Measurements from ENCODE around the gene C1orf50. TPM values are rescaled to one million over a fixed set of nuclear protein-coding genes. Genes with fewer than 3 reads are reported as not detected.
"Not testable (repeated sequence)": the region's sequence is repeated elsewhere in the genome, so short reads cannot be mapped to it uniquely, and the experiment has no call there.

Gene C1orf50
- total RNA-seq, 1 experiment from 2014 or later: 5.1 TPM

DNA sequence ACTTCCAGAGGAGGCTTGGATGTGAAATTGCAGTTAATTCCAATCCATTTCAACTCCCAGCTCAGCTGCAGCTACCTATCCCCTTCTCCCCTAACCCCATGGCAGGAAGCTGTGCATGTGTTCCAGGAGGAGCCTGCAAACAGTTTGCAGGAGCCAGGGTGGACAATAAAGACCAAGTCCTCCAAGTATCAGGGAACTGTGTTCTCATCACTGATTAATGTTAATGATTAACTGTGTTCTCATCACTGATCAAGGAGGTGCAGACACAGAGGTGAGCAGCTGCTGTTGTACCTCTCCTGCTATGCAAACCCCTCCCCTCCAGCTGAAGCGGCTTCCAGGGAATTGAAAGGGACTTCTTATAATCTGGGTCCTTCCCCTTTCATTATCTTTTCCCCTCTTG, 46.2 kb upstream of the C1orf50 start (continued):
- TF ChIP-seq, protein P1, sequence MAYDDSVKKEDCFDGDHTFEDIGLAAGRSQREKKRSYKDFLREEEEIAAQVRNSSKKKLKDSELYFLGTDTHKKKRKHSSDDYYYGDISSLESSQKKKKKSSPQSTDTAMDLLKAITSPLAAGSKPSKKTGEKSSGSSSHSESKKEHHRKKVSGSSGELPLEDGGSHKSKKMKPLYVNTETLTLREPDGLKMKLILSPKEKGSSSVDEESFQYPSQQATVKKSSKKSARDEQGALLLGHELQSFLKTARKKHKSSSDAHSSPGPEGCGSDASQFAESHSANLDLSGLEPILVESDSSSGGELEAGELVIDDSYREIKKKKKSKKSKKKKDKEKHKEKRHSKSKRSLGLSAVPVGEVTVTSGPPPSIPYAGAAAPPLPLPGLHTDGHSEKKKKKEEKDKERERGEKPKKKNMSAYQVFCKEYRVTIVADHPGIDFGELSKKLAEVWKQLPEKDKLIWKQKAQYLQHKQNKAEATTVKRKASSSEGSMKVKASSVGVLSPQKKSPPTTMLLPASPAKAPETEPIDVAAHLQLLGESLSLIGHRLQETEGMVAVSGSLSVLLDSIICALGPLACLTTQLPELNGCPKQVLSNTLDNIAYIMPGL (CRISPR knock-in tag; IDR thresholded peaks at IDR 0.05): no peak
- TF ChIP-seq ZNF317 (CRISPR knock-in tag; IDR thresholded peaks at IDR 0.05; ENCODE audit: borderline replicate concordance, low read depth) (no peak), ZNF121 (CRISPR knock-in tag; IDR thresholded peaks at IDR 0.05) (no peak), CREB1 (CRISPR knock-in tag; IDR thresholded peaks at IDR 0.05) (no peak), ZNF396 (CRISPR knock-in tag; IDR thresholded peaks at IDR 0.05; ENCODE audit: borderline replicate concordance) (no peak), ZNF138 (CRISPR knock-in tag; conservative IDR thresholded peaks at IDR 0.05) (no peak)
- TF ChIP-seq, protein P2, sequence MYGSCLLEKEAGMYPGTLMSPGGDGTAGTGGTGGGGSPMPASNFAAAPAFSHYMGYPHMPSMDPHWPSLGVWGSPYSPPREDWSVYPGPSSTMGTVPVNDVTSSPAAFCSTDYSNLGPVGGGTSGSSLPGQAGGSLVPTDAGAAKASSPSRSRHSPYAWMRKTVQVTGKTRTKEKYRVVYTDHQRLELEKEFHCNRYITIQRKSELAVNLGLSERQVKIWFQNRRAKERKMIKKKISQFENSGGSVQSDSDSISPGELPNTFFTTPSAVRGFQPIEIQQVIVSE (CRISPR knock-in tag; IDR thresholded peaks at IDR 0.05; ENCODE audit: borderline replicate concordance): no peak

DNA sequence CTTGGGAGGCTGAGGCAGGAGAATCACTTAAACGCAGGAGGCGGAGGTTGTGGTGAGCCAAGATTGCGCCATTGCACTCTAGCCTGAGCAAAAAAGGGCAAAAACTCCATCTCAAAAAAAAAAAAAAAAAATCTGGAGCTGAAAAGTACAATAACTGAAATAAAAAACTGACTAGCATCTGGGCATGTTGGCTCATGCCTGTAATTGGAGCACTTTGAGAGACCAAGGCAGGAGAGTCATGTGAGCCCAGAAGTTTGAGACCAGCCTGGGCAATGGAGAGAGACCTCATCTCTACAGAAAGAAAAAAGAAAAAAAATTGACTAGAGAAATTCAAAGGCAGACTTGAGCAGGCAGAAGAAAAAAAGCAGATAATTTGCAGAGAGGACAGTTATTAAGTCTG, 45.1 kb upstream of the C1orf50 start:
- no peaks in the 10 kb centered on the region for H3K27me3 Mint-ChIP-seq (ENCODE audit: low read depth)
- H3K4me1 Mint-ChIP-seq: peaks cover 5% of the 10 kb centered on the region; the same call in 1 of the 2 replicates
- DNase-seq (ENCODE audit: low spot score) (no peak), ATAC-seq (no peak)
- no peak overlapping the region for H3K4me3 Mint-ChIP-seq
- H3K9me3 Mint-ChIP-seq: no peaks in the 10 kb centered on the region
- H3K36me3 Mint-ChIP-seq: no peaks in the 10 kb centered on the region; the same call in 1 of the 2 replicates
- TF ChIP-seq, protein P3, sequence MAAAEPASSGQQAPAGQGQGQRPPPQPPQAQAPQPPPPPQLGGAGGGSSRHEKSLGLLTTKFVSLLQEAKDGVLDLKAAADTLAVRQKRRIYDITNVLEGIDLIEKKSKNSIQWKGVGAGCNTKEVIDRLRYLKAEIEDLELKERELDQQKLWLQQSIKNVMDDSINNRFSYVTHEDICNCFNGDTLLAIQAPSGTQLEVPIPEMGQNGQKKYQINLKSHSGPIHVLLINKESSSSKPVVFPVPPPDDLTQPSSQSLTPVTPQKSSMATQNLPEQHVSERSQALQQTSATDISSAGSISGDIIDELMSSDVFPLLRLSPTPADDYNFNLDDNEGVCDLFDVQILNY (CRISPR knock-in tag; IDR thresholded peaks at IDR 0.05): no peak
- TF ChIP-seq TEAD4 (CRISPR knock-in tag; IDR thresholded peaks at IDR 0.05) (no peak), CBFB (CRISPR knock-in tag; IDR thresholded peaks at IDR 0.05; ENCODE audit: low read depth) (no peak)
- TF ChIP-seq, protein P4, sequence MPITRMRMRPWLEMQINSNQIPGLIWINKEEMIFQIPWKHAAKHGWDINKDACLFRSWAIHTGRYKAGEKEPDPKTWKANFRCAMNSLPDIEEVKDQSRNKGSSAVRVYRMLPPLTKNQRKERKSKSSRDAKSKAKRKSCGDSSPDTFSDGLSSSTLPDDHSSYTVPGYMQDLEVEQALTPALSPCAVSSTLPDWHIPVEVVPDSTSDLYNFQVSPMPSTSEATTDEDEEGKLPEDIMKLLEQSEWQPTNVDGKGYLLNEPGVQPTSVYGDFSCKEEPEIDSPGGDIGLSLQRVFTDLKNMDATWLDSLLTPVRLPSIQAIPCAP (CRISPR knock-in tag; IDR thresholded peaks at IDR 0.05): no peak
- TF ChIP-seq, protein P5, sequence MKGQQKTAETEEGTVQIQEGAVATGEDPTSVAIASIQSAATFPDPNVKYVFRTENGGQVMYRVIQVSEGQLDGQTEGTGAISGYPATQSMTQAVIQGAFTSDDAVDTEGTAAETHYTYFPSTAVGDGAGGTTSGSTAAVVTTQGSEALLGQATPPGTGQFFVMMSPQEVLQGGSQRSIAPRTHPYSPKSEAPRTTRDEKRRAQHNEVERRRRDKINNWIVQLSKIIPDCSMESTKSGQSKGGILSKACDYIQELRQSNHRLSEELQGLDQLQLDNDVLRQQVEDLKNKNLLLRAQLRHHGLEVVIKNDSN (CRISPR knock-in tag; IDR thresholded peaks at IDR 0.05): no peak
- CTCF ChIA-PET: interaction anchor here (0.6 kb wide), 1 partner anchor 35 kb away, joined by 3 read pairs; no protein-coding TSS in a partner anchor
- POLR2A ChIA-PET: interaction anchor here (0.6 to 0.7 kb wide), 2 partner anchors 13 to 46 kb away, joined by 3 read pairs; partner anchors contain the start of genes C1orf50 and P3H1
- H3K27ac Mint-ChIP-seq: 0 out of 2 replicates have a peak overlapping the region, but pooled peaks have one; percentile 8

DNA sequence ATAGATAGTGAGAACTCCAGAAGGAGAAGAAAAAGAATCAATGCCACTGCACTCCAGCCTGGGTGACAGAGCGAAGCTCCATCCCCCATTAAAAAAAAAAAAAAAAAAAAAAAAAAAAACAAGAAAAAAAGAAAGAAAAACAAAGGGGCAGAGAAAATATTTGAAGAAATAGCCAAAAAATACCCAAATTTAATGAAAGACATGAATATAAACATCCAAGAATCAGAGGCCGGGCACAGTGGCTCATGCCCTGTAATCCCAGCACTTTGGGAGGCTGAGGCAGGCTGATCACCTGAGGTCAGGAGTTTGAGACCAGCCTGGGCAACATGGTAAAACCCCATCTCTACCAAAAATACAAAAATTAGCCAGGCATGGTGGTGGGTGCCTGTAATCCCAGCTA, 44.6 kb upstream of the C1orf50 start:
- ChIA-PET POLR2A (interaction anchor here (0.6 to 0.7 kb wide), 2 partner anchors 12 to 45 kb away, joined by 3 read pairs; partner anchors contain the start of genes C1orf50 and P3H1), CTCF (interaction anchor here (0.5 to 0.6 kb wide), 2 partner anchors 35 to 128 kb away, joined by 3 read pairs; no protein-coding TSS in a partner anchor)
- not testable (repeated sequence) for H3K27ac Mint-ChIP-seq; H3K36me3 Mint-ChIP-seq; ATAC-seq; H3K27me3 Mint-ChIP-seq (ENCODE audit: low read depth); H3K9me3 Mint-ChIP-seq; DNase-seq (ENCODE audit: low spot score); H3K4me1 Mint-ChIP-seq; H3K4me3 Mint-ChIP-seq

DNA sequence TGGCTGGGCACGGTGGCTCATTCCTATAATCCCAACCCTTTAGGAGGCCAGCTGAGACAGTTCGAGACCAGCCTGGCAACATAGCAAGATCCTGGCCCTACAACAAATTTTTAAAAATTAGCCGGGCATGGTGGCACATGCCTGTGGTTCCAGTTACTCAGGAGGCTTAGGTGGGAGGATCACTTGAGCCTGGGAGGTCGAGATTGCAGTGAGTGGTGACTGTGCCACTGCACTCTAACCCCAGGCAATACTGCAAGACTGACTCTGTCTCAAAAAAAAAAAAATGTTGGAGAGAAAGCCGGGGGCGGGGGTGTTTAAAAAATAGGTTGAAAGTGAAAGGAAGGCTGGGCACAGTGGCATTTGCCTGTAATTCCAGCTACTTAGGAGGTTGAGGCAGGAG, 43.5 kb upstream of the C1orf50 start:
- Mint-ChIP-seq H3K9me3 (no peaks in the 10 kb centered on the region), H3K4me3 (no peak overlapping the region), H3K4me1 (peaks cover 5% of the 10 kb centered on the region; the same call in 1 of the 2 replicates), H3K27ac (no peak overlapping the region), H3K27me3 (ENCODE audit: low read depth) (no peaks in the 10 kb centered on the region), H3K36me3 (no peaks in the 10 kb centered on the region; the same call in 1 of the 2 replicates)
- no peak for ATAC-seq
- no peak for DNase-seq (ENCODE audit: low spot score)
- ChIA-PET POLR2A (no interaction called here), CTCF (no interaction called here)
- TF ChIP-seq ZBTB21 (CRISPR knock-in tag; IDR thresholded peaks at IDR 0.05; ENCODE audit: borderline replicate concordance) (no peak), ETV6 (CRISPR knock-in tag; IDR thresholded peaks at IDR 0.05) (no peak), NR3C1 (CRISPR knock-in tag; conservative IDR thresholded peaks at IDR 0.05; ENCODE audit: low read depth) (no peak), OVOL2 (CRISPR knock-in tag; IDR thresholded peaks at IDR 0.05; ENCODE audit: borderline replicate concordance) (no peak), CREM (CRISPR knock-in tag; IDR thresholded peaks at IDR 0.05) (no peak)
- TF ChIP-seq, protein P6, sequence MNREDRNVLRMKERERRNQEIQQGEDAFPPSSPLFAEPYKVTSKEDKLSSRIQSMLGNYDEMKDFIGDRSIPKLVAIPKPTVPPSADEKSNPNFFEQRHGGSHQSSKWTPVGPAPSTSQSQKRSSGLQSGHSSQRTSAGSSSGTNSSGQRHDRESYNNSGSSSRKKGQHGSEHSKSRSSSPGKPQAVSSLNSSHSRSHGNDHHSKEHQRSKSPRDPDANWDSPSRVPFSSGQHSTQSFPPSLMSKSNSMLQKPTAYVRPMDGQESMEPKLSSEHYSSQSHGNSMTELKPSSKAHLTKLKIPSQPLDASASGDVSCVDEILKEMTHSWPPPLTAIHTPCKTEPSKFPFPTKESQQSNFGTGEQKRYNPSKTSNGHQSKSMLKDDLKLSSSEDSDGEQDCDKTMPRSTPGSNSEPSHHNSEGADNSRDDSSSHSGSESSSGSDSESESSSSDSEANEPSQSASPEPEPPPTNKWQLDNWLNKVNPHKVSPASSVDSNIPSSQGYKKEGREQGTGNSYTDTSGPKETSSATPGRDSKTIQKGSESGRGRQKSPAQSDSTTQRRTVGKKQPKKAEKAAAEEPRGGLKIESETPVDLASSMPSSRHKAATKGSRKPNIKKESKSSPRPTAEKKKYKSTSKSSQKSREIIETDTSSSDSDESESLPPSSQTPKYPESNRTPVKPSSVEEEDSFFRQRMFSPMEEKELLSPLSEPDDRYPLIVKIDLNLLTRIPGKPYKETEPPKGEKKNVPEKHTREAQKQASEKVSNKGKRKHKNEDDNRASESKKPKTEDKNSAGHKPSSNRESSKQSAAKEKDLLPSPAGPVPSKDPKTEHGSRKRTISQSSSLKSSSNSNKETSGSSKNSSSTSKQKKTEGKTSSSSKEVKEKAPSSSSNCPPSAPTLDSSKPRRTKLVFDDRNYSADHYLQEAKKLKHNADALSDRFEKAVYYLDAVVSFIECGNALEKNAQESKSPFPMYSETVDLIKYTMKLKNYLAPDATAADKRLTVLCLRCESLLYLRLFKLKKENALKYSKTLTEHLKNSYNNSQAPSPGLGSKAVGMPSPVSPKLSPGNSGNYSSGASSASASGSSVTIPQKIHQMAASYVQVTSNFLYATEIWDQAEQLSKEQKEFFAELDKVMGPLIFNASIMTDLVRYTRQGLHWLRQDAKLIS (CRISPR knock-in tag; IDR thresholded peaks at IDR 0.05; ENCODE audit: borderline replicate concordance): no peak
- TF ChIP-seq, protein P1 (CRISPR knock-in tag; IDR thresholded peaks at IDR 0.05): no peak
- TF ChIP-seq, protein P4 (CRISPR knock-in tag; IDR thresholded peaks at IDR 0.05): no peak
